Adipose tissue (tissue), 3 donors: ENCODE measurements around the gene CUBN. TPM values are rescaled to one million over a fixed set of nuclear protein-coding genes. Genes with fewer than 3 reads are reported as not detected.

Source experiments
- H3K27ac ChIP-seq: one replicate; pipeline ENCODE4 v1.5.1; 2013; ENCODE audit warnings: low read depth, low read length
- WGBS, 3 donors: extraction: QIAGEN DNeasy Blood & Tissue Kit; methylation state at CpG; one replicate each; pipeline ENCODE4 v1.1.7; 2013; 5-methylcytosine and 5-hydroxymethylcytosine counted together
- polyA plus RNA-seq, 3 donors: library from polyadenylated mRNA; stranded (reverse); fragments of 200-250 nt; gene quantifications; one replicate each; pipeline ENCODE4 v1.2.3, GENCODE V29; 2013
- donor health status: healthy with polysubstance abuse.
- donor health status: Bipolar disorder and iron deficiency.
- donor health status: healthy.

The CUBN gene
- polyA plus RNA-seq, 3 donors, result 0.20 to 0.56 (median 0.36) TPM

DNA sequence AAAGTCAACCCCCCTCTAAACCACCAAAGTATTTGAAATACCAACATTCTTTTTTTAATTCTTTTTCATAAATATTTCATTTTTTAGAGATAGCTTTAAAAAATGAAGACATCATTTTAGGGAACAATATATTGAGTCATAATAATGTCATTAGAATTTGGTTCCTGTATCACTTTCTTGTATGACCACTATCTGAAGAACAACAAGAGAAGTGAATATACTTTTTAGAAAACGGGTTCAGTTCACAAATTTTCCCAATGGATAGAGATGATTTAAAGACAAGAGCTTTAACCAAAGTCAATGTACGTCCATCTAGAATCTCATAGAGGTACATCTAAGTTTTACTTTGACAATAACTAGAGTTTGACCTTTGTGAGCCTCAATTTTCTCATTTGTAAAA is 48.2 kb downstream of the CUBN start:
- WGBS, 3 donors, result 77 to 91% (median 91%) methylated on average over 2 of the region's 2 CpGs

DNA sequence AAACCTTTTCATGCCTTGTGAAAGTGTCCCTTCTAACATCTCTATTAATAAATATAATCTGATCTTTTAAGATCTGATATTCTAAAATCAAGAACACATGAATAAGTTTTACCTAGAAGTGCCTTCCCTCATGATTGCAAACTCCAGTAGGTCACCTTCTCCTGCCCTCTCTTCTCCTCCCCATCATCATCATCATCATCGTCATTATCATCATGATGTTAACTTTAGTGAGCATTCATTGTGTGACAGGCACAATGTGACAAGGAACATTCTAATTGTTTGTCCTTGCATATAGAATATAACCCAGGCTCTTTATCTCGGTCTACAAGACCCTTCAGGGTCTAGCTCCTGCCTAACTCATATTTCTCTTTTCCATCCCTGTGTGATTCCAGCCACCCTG is 51.7 kb downstream of the CUBN start:
- H3K27ac ChIP-seq, result no peak overlapping the region
- 90 to 95% (median 94%) methylated on average over 2 of the region's 2 CpGs for WGBS, 3 donors

More for the DNA sequence above, 48.2 kb downstream of the CUBN start:
- no peak overlapping the region for H3K27ac ChIP-seq

DNA sequence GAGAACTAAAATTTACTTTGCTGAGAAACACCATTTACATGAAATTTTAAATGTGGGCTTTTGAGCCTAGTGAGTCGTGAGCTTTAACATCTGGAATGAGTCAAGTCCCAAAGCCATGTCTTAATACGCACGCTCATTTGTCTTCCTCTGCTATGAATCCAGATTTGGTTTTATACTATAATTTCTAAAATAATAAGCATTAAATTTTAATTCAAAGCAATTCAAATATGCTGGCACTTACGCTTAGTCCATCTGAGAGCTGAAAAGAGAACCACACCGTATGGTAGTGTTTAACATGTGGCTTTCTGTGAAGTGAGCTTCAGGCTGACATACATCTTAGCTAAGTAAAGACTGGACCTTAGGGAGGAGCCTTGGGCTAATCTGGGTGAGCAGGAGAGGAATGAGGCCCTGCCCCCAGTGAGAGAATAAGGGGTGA is 52.2 kb downstream of the CUBN start:
- no peak overlapping the region for H3K27ac ChIP-seq
- 82 to 88% (median 87%) methylated on average over 5 of the region's 5 CpGs for WGBS, 3 donors

DNA sequence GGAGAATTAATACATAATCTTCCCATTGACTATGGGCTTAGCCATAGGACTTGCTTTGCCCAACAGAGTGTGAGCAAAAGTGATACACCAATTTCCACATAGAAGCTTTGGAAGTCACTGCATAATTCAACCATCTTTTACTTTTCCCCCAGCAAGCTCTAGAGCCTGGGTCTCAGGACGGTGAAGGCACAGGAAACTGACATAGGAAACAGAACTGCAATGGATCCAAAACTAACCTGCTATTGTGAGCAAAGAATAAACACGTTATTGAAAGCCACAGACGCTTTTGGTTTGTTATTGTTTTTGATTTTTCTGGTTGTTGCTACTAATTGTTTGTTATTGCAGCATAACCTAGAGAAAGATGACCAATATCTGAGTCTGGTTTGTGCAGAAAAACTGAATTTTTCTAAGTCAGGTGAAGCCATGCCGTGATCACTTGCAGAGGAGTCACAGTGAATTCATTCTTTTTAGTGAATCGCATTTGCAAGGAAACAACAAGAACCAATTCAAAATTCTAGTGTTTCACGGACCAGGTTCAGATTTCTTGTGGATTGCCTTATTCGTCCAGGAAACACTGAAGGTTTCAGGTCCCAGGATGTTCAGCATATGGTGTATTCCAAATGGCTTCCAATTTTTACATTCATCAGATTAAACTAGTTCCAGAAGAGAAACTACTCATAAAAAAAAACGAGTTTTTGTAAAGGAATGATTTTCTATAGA is 52.8 kb downstream of the CUBN start:
- H3K27ac ChIP-seq, result no peak overlapping the region
- 72 to 74% (median 73%) methylated on average over 8 of the region's 8 CpGs for WGBS, 3 donors

DNA sequence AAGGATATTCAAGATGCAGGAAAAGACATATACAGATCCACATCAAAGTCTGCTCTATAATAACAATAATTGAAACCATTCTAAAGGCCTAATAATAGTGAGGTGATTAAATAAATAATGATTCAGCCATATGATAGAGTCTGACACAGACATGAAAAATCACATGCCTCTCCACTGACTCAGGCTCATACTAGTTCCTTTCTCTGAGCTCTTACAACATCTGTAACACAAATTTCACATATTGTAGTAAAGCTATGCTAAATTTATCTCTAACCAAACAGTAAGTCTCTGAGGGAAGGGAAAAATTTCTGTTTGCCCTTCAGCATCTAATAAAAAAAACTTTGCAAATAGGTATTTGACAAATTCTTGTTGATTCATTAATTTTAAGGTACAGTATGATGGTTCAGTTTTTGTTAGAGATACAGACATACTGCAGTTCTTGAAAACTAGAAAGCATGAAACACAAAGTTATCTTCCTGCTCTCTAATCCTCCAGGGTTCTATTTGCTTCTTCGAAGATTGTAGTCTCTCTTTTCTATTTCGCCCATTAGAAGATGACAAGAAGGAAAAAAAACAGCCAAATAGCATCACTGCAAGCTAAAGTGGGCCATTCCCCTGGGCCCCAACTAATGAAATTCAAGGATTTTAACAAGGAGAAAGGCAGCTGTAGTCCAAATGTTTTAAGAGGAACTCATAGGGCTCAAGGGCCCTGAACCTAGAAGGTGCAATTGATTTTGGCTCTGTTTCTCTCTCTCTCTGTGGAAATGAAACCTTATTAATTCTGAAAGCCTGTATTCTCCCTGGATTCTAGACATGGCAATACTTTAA is 53.9 kb downstream of the CUBN start:
- 62 to 78% (median 69%) methylated on average over 2 of the region's 2 CpGs for WGBS, 3 donors
- no peak overlapping the region for H3K27ac ChIP-seq

DNA sequence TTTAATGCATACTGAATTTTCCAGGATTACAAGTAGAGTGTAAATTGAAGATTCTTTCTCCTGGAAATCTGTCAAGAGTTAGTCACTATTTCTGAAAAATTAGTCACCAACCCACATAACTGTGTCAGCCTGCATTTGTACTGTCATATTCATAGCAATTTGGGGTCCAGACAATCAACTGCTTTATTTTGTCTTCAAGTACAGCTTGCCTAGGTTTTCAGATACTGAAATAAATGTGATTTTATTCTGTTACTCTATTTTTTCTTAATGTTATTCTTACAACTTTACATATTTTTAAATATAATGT is 55.1 kb downstream of the CUBN start:
- no peak overlapping the region for H3K27ac ChIP-seq

DNA sequence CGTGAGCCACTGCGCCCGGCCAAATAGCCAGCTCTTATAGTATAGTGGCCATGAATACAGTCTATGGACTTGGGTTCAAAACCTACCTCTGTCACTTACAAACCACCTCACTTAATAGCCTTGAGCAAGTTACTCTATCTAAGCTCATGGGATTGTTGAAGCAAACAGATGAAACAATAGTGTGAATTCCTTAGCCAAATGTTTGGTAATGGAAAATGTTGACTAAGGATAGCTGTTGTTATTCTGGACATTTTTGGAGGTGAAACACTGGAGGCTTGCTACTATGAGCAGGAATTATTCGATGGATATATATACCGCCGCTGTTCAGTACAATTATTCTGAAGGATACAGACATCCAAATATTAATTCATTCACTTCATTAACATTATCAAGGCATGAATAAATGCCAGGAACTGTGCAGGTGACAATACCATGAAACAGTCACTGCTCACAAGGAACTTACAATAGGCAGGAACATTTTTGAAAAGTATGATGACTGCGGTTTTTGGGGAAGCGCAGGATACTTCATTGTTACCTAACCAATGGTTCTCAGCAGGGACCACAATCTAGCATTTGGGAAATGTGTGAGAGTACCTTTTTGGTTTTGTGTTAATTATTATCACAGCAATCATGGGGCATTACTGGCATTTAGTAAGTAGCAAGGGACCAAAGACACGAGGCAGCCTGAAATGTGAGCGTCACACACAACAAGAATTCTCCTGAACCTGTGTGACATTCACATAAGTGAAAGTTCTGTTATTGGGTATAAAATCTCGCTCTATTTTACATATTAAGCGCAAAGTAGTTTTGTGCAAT is 55.7 kb downstream of the CUBN start:
- H3K27ac ChIP-seq, result no peak overlapping the region
- WGBS, 3 donors, result 93 to 96% (median 96%) methylated on average over 12 of the region's 12 CpGs

DNA sequence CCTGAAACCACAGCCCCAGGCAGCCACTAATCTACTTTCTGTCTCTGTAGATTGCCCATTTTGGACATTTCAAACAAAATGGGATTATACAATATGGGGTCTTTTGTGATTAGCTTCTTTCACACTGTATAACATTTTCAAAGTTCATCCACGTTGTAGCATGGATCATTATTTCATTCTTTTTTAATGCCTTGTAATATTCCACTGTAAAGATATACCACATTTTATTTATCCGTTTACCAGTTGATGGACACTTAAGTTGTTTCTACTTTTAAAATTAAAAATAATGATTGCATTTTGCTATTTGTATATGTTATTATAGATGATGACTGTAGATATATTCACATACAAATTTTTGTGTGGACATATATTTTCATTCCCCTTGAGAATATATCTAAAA is 60.7 kb downstream of the CUBN start:
- 89 to 97% (median 93%) methylated on average over 2 of the region's 2 CpGs for WGBS, 3 donors

DNA sequence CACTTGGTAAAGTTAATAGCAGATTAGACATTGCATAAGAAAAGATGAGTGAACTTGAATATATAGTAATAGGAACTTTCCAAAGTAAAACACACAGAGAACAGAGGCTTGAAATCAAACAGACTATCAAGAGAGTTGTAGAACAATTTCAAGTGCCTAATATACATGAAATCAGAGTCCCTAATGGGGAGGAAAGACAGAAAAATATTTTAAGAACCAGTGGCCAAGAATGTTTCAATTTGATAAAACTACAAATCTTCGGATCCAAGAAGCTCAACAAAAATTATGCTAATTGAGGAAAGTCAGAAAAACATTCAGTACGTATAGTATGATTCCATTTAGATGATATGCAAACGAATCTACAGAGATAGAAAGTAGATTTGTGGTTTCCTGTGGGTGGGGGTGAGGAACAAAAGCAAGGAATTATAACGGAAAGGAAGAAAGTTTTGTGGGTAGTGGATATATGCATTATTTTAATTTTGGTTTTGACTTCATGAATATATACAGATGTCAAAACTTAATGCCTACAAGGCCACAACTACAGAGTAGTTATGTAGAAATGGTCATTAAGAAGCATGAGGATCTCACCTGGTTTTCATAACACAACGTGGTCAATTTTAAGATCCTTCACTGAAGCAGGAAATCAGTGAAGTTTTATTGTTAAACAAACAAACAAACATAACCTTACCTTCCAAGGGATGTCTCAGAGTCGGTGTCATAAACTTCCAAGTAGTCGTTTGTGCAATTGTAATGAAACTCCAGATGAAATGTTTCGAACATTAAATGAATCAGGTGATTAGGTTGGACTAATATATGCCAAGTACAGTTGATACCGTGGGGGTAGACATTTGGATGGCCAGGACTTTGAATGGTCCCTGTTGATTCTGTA is 62.0 kb downstream of the CUBN start:
- H3K27ac ChIP-seq, result no peak overlapping the region
- 67 to 69% (median 68%) methylated on average over 9 of the region's 9 CpGs for WGBS, 3 donors

More for the DNA sequence above, 60.7 kb downstream of the CUBN start:
- H3K27ac ChIP-seq, result no peak overlapping the region

DNA sequence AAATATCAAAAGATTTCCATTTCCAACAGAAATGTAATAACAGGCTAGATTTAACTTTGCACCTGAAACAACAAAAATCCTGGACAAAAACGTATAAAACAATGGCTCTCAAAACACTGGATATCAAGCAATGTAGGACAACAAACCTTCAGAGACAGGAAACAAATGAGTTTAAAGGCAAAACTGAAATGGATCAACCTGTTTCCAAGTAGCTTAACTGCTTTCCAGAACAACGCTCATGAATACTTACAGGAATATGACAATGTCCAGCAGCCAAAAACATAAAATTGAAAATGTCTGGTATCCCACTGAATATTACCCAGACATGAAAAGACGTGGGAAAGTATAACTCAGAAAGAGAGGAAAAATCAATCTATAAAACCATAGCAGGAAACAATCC is 62.8 kb downstream of the CUBN start:
- 72 to 82% (median 76%) methylated on average over 3 of the region's 3 CpGs for WGBS, 3 donors
- no peak overlapping the region for H3K27ac ChIP-seq

DNA sequence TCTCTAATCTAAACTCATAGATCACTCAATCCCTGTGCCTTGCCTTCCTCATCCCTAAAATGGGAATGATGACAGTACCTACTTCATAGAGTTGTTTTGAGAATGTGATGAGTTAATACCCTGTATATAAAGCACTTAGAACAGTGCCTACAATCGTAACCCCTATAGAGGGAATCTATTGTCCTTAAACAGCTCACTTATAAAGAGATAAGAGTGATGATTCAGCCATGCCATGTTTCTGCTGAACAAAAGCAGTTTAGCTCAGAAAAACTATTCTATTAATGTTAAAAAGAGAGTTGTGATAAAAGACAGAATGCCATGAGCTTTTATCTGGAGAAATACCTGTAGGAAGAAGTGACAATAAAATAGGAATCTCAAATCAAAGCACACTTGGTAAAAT is 63.6 kb downstream of the CUBN start:
- 73 to 98% (median 90%) methylated on average over 1 of the region's 1 CpG for WGBS, 3 donors
- H3K27ac ChIP-seq, result no peak overlapping the region

DNA sequence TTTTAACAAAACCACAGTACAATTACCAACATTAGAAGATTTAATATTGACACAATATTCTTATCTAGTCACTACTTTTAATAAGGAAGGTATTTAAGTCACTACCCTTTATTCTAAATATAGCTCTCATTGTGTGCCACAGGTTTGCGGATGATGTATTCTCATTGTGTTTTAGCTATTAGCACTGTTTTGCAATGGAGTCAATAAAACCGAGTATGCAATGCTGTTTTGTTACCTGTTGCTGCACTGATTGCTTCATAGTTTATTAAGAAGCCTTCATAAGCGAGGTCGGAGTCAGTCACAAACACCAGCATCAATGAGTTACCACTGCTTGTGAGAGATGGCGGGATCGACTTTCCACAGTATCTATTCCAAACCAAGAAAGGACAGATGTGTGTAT is 64.3 kb downstream of the CUBN start:
- H3K27ac ChIP-seq, result no peak overlapping the region
- WGBS, 3 donors, result 88 to 91% (median 89%) methylated on average over 6 of the region's 6 CpGs

DNA sequence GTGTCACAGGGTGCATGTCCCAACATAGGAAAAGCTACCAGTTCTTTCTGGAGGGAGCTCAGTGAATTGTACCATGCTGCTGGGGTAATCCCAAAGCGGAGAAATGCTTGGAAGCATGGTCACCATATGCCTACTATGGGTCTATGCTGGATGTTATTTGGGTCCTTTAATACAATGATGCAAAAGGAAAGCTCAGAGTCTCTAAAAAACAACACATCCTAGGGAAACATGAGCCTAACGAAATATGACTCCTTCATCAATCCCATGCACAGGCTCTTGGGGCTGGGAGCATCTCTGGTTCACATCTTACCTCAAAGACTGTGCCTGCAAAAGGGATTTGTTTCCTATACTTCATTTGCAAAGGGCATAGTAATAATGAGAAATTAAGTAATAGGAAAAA is 65.2 kb downstream of the CUBN start:
- H3K27ac ChIP-seq, result no peak overlapping the region
- 80 to 95% (median 91%) methylated on average over 2 of the region's 2 CpGs for WGBS, 3 donors

DNA sequence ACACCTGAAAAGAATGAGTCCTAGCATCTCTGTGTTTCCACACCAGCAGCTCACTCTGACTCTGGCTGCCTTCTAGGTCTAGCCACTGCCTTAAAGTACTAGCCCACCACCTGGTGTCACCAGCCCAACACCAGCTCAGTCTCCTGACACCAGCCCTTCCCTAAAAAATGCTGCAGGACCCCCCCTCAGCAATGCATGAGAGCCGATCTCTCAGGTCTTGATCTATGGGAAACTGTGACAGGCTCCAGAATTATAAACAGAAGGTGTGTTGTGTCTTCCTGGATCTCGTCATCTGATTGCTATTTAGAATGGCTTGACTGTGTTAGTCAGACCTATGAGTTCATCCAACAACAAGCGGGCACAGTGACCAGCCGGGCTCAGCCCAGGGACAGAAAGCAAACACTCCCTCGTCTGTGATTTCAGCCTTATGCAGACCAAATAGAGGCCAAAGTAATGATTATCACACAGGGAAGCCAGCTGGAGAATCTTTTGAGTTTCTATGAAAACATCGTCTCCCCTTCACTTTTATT is 66.6 kb downstream of the CUBN start:
- no peak overlapping the region for H3K27ac ChIP-seq
- WGBS, 3 donors, result 38 to 67% (median 65%) methylated on average over 6 of the region's 6 CpGs

DNA sequence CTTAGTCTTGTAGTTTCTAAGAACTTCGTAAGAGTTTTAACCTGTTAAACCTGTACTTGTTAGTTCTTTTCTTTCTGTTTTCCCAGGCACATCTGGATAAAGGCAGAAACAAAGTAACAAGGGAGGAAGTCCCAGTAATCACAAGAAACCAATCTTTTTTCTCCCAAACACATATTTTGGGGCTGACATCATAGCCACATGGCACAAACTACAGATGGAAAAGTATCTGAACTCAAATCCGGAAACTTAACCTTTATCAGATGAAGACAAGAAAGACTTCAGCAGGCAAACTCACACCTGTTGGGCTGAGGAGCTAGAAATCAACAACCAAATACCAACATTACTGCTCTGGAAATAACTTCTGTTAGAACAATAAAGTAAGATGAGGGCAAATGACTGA is 67.1 kb downstream of the CUBN start:
- WGBS, 3 donors, result 48 to 62% (median 49%) methylated on average over 2 of the region's 2 CpGs
- H3K27ac ChIP-seq, result no peak overlapping the region

DNA sequence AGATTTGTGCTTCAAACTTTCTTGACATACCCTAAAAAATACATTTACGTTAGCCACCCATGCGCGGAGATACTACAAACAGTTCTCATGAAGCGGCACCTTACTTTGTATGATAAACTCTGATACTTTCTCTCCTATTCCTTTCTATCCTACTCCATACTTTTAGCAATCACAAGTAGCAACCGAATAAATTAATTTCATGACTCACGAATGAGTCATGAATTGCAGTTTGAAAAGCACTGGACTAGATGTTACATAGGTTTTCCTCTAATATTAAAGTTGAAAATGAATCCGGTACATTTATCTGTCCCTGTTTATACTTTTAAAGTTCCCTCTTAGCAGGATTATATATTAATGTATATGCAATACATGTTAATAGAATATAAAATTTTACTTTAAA is 67.6 kb downstream of the CUBN start:
- 79 to 91% (median 81%) methylated on average over 7 of the region's 7 CpGs for WGBS, 3 donors

DNA sequence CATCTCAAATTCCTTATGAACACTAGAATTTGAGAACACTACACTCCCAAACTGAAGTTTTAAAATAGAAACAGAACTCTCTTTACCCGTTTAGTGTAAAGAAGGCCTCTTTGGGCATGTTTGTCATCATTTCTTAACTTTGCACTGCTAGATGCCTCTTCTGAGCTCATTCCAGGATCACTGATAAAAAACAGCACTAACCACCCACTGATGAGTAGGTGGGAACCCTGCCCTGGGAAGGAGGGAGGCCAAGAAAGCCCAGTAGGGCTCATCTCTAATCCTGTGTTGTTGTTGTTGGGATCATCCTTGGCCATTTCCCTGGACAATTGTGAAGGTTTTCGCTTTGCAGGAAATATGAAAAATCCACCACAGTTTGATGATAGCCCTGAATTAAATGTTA is 68.2 kb downstream of the CUBN start:
- 79 to 85% (median 84%) methylated on average over 2 of the region's 2 CpGs for WGBS, 3 donors
- no peak overlapping the region for H3K27ac ChIP-seq

More for the DNA sequence above, 67.6 kb downstream of the CUBN start:
- H3K27ac ChIP-seq, result no peak overlapping the region

DNA sequence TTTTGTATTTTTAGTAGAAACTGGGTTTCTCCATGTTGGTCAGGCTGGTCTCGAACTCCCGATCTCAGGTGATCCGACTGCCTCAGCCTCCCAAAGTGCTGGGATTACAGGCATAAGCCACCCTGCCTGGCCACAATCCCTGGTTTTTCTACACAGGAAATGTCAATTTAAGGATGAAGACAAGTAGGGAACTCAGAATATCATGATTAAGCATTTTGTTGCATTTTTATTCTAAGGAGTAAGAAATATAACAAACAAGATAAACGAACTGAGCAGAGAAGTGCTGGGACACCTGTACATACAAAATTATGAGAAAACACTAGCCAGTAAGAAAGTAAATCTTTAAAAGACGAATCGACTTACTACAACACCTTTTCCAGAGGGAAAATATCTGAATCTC is 69.3 kb downstream of the CUBN start:
- 75 to 89% (median 82%) methylated on average over 6 of the region's 6 CpGs for WGBS, 3 donors
- no peak overlapping the region for H3K27ac ChIP-seq
